GM18511 (cell line): ENCODE data around the gene PDC.
"Not testable (repeated sequence)": the region's sequence is repeated elsewhere in the genome, so short reads cannot be mapped to it uniquely, and the experiment has no call there.

Experiments used
- ATAC-seq: cut with Tn5 transposase; IDR thresholded peaks from one replicate; pipeline ENCODE4 v1.9.1; 2021; ENCODE audit warnings: mild to moderate bottlenecking, moderate library complexity; ENCODE audit not compliant: unreplicated experiment

PDC gene

GRCh38 chr1:186404454-186405051 lies 56.4 kb downstream of the PDC start:
- peak; percentile 53 for ATAC-seq

GRCh38 chr1:186403632-186404031 lies 57.3 kb downstream of the PDC start:
- no peak for ATAC-seq

- ATAC-seq = not testable (repeated sequence)
These were observed 59.5 kb downstream of the PDC start for GRCh38 chr1:186401446-186401845.
